ENCODE data around the gene TEX51.

TEX51 gene

DNA sequence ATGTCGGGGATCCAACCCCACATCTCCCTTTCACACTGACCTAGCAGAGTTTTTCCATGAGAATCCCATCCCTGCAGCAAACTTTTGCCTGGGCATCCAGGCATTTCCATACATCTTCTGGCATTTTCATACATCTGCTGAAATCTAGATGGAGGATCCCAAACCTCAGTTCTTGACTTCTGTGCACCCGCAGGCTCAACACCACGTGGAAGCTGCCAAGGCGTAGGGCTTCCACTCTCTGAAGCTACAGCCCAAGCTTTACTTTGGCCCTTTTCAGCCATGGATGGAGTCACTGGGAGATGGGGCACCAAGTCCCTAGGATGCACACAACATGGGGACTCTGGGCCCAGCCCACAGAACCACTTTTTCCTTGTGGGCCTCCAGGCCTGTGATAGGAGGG, 32.2 kb upstream of the TEX51 start:
- Histone ChIP-seq H3K9me3 (ENCODE audit: severe bottlenecking) (peaks cover 3% of the 10 kb centered on the region), H3K27me3 (ENCODE audit: insufficient read depth, low read depth, severe bottlenecking) (peaks cover 22% of the 10 kb centered on the region), H3K4me3 (ENCODE audit: low read depth, low read length) (no peak overlapping the region), H3K36me3 (no peaks in the 10 kb centered on the region), H3K27ac (no peak overlapping the region)
- no peak for DNase-seq
- TF ChIP-seq CTCF (IDR thresholded peaks at IDR 0.05; ENCODE audit: low read depth, low read length), result no peak

DNA sequence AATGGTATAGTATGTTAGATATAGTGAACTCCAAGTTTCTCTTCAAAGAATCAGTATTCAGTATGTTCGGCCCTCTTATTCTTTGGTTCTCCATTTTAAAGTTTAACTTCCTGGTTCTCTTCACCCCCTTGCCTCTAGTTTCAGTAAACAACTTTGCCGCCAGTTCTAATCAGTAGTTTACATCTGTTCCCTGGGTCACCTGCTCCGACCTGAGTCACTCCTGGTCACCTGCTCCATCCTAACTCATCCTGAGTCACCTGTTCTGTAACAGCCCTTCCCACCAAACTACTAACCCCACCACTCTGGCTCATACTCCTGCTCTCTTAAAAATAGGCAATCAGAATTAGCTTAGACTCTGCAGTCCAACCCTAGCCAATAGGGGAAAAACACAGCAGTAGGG, 23.7 kb upstream of the TEX51 start:
- Histone ChIP-seq H3K27ac (no peak overlapping the region), H3K27me3 (ENCODE audit: insufficient read depth, low read depth, severe bottlenecking) (peaks cover 9% of the 10 kb centered on the region), H3K9me3 (ENCODE audit: severe bottlenecking) (peaks cover 7% of the 10 kb centered on the region), H3K4me3 (ENCODE audit: low read depth, low read length) (no peak overlapping the region), H3K36me3 (no peaks in the 10 kb centered on the region)
- TF ChIP-seq CTCF (IDR thresholded peaks at IDR 0.05; ENCODE audit: low read depth, low read length), result no peak
- DNase-seq, result no peak

DNA sequence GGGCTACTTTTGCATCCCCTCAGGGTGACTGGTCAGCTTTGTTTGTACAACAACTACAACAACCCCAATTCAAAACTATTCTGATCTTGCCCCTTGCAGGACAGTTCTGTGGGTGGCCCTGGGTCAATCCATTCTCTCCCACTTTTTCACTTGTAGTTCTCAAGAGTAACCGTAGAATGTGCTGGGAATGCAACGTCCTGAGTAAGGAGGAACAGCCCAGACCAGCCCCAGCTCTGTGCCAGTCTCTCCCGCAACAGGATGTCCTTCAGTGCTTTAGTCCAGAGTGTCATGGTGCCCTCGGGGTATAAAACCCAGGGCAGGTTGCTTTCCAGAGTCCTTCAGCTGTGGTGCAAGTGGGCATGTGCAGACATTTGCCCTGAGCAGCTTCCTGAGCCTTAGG, 22.1 kb upstream of the TEX51 start:
- H3K27ac ChIP-seq, result no peak overlapping the region
- DNase-seq, result no peak
- no peak for TF ChIP-seq CTCF (IDR thresholded peaks at IDR 0.05; ENCODE audit: low read depth, low read length)
- H3K36me3 ChIP-seq, result no peaks in the 10 kb centered on the region
- no peak overlapping the region for H3K4me3 ChIP-seq (ENCODE audit: low read depth, low read length)
- peaks cover 7% of the 10 kb centered on the region for H3K9me3 ChIP-seq (ENCODE audit: severe bottlenecking)
- peaks cover 12% of the 10 kb centered on the region for H3K27me3 ChIP-seq (ENCODE audit: insufficient read depth, low read depth, severe bottlenecking)

DNA sequence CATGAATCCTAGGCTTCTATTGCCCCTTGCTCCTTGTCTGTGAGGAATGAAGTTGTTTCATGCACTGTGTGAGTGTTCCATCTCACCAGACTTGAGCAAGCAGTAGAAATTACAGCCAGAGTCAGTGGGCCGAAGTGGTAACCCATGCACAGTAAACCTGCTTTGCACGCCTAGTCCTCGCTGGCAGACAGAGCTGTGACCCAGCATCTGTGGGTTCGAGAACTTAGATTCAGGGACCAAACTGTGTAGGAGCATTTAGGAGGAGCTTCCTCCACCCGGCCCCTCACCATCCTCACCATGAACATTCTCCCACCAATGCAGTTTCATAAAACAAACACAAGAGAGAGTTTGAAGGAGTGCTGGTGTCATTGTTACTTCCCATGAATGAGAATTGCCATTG, 21.6 kb upstream of the TEX51 start:
- no peak for TF ChIP-seq CTCF (IDR thresholded peaks at IDR 0.05; ENCODE audit: low read depth, low read length)
- H3K27me3 ChIP-seq (ENCODE audit: insufficient read depth, low read depth, severe bottlenecking), result peaks cover 12% of the 10 kb centered on the region
- H3K36me3 ChIP-seq, result no peaks in the 10 kb centered on the region
- H3K4me3 ChIP-seq (ENCODE audit: low read depth, low read length), result no peak overlapping the region
- peaks cover 7% of the 10 kb centered on the region for H3K9me3 ChIP-seq (ENCODE audit: severe bottlenecking)
- no peak overlapping the region for H3K27ac ChIP-seq
- DNase-seq, result no peak

DNA sequence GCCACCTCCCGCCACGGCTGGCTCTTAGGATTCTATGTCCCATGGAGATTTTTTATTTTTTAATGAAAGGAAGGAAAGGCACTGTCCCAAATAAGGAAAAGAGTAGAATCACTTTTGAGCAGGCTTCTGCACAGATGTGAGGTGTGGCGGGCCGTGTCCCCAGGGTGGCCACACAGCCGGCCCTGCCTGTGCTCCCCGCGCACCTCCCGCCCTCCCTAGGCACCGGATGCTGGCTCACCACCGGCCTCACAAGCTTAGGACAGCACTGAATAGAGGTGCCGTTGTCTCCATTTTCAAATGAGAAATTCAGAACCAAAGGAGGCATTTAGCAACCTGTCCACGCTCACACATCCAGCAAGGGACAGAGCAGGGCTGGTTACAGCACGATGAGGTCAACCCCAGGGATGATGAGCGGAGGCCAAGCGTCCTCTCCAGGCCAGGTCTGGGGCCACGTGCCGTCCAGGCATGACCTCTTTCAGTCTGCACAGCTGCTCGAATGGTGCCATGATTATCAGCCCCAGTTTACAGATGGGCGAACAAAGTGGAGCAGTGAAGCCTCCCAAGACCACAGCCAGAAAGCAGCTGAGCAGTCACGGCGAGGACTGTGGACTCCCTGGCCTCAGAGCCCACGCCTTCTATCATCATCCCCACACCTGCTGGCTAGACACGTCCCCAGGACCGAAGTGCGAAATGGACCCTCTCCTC, 20.7 kb upstream of the TEX51 start:
- H3K9me3 ChIP-seq (ENCODE audit: severe bottlenecking), result peaks cover 7% of the 10 kb centered on the region
- no peak for TF ChIP-seq CTCF (IDR thresholded peaks at IDR 0.05; ENCODE audit: low read depth, low read length)
- DNase-seq, result no peak
- H3K36me3 ChIP-seq, result no peaks in the 10 kb centered on the region
- H3K4me3 ChIP-seq (ENCODE audit: low read depth, low read length), result no peak overlapping the region
- peaks cover 12% of the 10 kb centered on the region for H3K27me3 ChIP-seq (ENCODE audit: insufficient read depth, low read depth, severe bottlenecking)
- no peak overlapping the region for H3K27ac ChIP-seq

- no peak for DNase-seq
- Histone ChIP-seq H3K27ac (no peak overlapping the region), H3K36me3 (no peaks in the 10 kb centered on the region), H3K4me3 (ENCODE audit: low read depth, low read length) (no peak overlapping the region), H3K27me3 (ENCODE audit: insufficient read depth, low read depth, severe bottlenecking) (peaks cover 12% of the 10 kb centered on the region), H3K9me3 (ENCODE audit: severe bottlenecking) (peaks cover 7% of the 10 kb centered on the region)
- no peak for TF ChIP-seq CTCF (IDR thresholded peaks at IDR 0.05; ENCODE audit: low read depth, low read length)
Observed at GRCh38 chr2:126878601-126879000, 20.1 kb upstream of the TEX51 start.

Data from WERI-Rb-1 (cell line).